ENCODE data around the gene SLX9. TPM values are rescaled to one million over a fixed set of nuclear protein-coding genes. Genes with fewer than 3 reads are reported as not detected.

The SLX9 gene
- total RNA-seq, 1 donor from 2014 or later = 30.4 TPM

GRCh38 chr21:44933199-44933917 is 6.5 kb upstream of the SLX9 start:
- DNase-seq (ENCODE audit: extremely low spot score, unreplicated experiment) = no peak
- H3K27me3 Mint-ChIP-seq (ENCODE audit: unreplicated experiment) = peaks cover 4% of the 10 kb centered on the region
- no peak overlapping the region for H3K4me3 Mint-ChIP-seq (ENCODE audit: unreplicated experiment)
- H3K27ac Mint-ChIP-seq (ENCODE audit: unreplicated experiment) = no peak overlapping the region
- no peaks in the 10 kb centered on the region for H3K36me3 Mint-ChIP-seq (ENCODE audit: unreplicated experiment)
- no peaks in the 10 kb centered on the region for H3K9me3 Mint-ChIP-seq (ENCODE audit: unreplicated experiment)
- no peak for TF ChIP-seq CTCF (IDR thresholded peaks at IDR 0.05)
- peaks cover 26% of the 10 kb centered on the region for H3K4me1 Mint-ChIP-seq (ENCODE audit: unreplicated experiment)

DNA sequence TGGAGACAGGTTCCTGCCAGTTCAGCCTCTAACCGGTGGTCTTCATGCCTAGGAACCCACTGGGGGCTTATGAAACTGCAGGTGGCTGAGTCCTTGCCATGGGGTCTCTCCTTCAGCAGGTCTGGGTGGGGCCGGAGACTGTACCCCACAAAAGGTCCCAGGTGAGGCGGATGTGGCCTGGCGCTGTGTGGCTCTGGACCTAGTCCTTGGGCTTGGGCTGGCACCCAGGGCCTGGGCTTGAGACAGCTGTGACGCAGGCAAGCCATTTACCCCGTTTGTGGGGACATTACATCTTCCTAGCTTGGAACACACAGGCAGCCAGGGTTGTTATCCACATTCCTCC is 5.9 kb upstream of the SLX9 start:
- TF ChIP-seq CTCF (IDR thresholded peaks at IDR 0.05) = no peak
- no peaks in the 10 kb centered on the region for H3K9me3 Mint-ChIP-seq (ENCODE audit: unreplicated experiment)
- no peak overlapping the region for H3K4me3 Mint-ChIP-seq (ENCODE audit: unreplicated experiment)
- H3K27ac Mint-ChIP-seq (ENCODE audit: unreplicated experiment) = no peak overlapping the region
- H3K27me3 Mint-ChIP-seq (ENCODE audit: unreplicated experiment) = peaks cover 4% of the 10 kb centered on the region
- H3K36me3 Mint-ChIP-seq (ENCODE audit: unreplicated experiment) = no peaks in the 10 kb centered on the region
- no peak for DNase-seq (ENCODE audit: extremely low spot score, unreplicated experiment)
- H3K4me1 Mint-ChIP-seq (ENCODE audit: unreplicated experiment) = peaks cover 23% of the 10 kb centered on the region

DNA sequence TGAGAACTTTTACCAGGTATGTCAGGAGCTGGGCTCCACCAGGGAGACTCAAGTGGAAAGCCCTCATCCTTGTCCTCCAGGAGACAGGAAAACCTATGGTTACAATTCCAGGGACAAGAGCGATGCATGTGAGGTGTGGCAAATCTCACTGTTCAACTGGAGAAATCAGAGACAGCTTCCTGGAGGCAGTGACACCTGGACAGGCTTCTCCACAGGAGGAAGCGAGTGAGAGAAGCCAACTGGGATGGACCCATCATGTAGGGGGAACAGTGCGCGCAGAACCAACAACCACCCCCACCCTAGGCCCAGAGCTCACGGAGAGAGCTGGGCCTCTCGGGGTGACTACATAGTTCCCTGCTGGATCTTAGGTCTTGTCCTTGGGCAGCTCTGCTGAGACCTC is 5.6 kb upstream of the SLX9 start:
- no peak for DNase-seq (ENCODE audit: extremely low spot score, unreplicated experiment)
- Mint-ChIP-seq H3K36me3 (ENCODE audit: unreplicated experiment) (no peaks in the 10 kb centered on the region), H3K9me3 (ENCODE audit: unreplicated experiment) (no peaks in the 10 kb centered on the region), H3K4me3 (ENCODE audit: unreplicated experiment) (no peak overlapping the region), H3K27ac (ENCODE audit: unreplicated experiment) (no peak overlapping the region), H3K27me3 (ENCODE audit: unreplicated experiment) (peaks cover 4% of the 10 kb centered on the region), H3K4me1 (ENCODE audit: unreplicated experiment) (peaks cover 22% of the 10 kb centered on the region)
- no peak for TF ChIP-seq CTCF (IDR thresholded peaks at IDR 0.05)

DNA sequence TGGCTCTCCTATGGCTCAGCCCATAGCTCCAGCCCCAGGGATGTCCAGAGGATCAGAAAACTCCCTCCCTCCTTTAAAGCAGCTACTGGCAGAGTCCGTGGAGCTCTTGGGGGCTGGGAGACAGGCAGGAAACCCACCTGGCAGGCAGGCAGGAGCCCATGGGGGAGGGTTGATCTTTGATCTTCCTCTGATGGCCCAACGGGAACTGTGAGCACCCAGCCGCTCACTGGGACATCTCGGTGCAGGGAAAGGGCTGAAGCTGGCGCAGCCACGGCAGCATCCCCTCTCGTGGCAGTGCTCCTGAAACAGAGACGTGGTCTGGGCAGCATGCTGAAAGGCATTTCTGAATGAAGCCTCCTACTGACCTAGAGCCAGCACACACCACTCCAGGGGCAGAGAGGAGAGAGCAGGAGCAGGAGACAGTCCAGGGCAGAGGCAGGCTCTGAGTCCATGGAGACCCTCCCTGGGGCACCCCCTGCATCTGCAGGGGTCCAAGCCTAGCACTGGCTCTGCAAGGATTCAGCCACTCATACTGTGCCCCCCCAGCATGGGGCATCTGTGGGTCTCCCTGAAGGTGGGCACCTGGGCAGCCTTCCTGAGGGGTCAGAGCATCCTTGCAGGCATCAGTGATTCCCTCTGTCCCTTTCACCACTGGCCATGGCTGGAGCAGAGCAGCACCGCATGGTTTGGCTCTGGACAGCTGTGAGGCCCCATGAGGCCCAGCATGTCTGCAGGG is 4.9 kb upstream of the SLX9 start:
- Mint-ChIP-seq H3K27me3 (ENCODE audit: unreplicated experiment) (peaks cover 4% of the 10 kb centered on the region), H3K4me3 (ENCODE audit: unreplicated experiment) (no peak overlapping the region), H3K9me3 (ENCODE audit: unreplicated experiment) (no peaks in the 10 kb centered on the region), H3K36me3 (ENCODE audit: unreplicated experiment) (no peaks in the 10 kb centered on the region), H3K27ac (ENCODE audit: unreplicated experiment) (no peak overlapping the region), H3K4me1 (ENCODE audit: unreplicated experiment) (peaks cover 18% of the 10 kb centered on the region)
- no peak for TF ChIP-seq CTCF (IDR thresholded peaks at IDR 0.05)
- no peak for DNase-seq (ENCODE audit: extremely low spot score, unreplicated experiment)

GRCh38 chr21:44935533-44935927 is 4.3 kb upstream of the SLX9 start:
- H3K4me1 Mint-ChIP-seq (ENCODE audit: unreplicated experiment) = peaks cover 14% of the 10 kb centered on the region
- DNase-seq (ENCODE audit: extremely low spot score, unreplicated experiment) = no peak
- no peak overlapping the region for H3K4me3 Mint-ChIP-seq (ENCODE audit: unreplicated experiment)
- H3K9me3 Mint-ChIP-seq (ENCODE audit: unreplicated experiment) = no peaks in the 10 kb centered on the region
- no peaks in the 10 kb centered on the region for H3K36me3 Mint-ChIP-seq (ENCODE audit: unreplicated experiment)
- peaks cover 4% of the 10 kb centered on the region for H3K27me3 Mint-ChIP-seq (ENCODE audit: unreplicated experiment)
- TF ChIP-seq CTCF (IDR thresholded peaks at IDR 0.05) = no peak
- H3K27ac Mint-ChIP-seq (ENCODE audit: unreplicated experiment) = no peak overlapping the region
